ENCODE measurements around the gene LRMDA. TPM values are rescaled to one million over a fixed set of nuclear protein-coding genes. Genes with fewer than 3 reads are reported as not detected.

Gene LRMDA
- total RNA-seq, 3 donors from 2014 or later (not counting 1 experiment from before 2014, with no cell fraction given) = 1.4 to 2.4 (median 2.1) TPM

DNA sequence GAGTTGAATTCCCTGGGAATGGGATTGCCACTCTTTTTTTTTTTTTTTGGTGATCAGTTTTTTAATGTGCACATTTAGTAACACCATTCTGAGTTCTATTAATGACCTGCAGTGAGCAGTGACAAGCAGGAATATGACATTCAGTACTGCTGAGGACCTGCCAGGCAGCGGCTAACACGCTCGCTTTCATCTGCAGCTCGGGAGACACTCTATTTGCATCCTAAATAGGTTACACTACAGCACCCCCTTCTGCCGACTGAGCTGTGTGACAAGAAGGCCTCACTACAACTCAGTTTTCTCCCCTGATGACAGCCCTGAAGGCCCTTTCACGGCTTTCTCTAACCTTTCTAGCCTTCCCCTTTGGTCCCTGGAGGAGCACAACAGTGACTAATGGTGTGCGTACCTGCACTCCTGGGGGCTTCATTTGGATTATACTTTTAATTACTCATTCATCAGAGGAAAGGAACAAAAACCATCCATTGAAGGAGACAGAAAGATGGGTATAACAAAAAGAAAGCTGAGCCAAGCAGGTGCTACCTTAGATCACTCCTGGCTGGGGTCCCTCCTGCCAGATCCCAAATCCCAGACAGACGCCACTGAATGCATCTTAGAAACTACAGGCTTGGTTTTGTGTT, 872.4 kb downstream of the LRMDA start:
- ATAC-seq (no peak), DNase-seq (peak in 1 of 2 donors; percentile 28)
- Histone ChIP-seq H3K4me1 (ENCODE audit: control insufficient read depth, insufficient read depth, low read length) (no peaks in the 10 kb centered on the region), H3K27ac (ENCODE audit: low read length) (no peak overlapping the region), H3K27me3 (ENCODE audit: control insufficient read depth, insufficient read depth, low read length) (no peaks in the 10 kb centered on the region), H3K4me3 (ENCODE audit: low read length) (no peak overlapping the region), H3K36me3 (ENCODE audit: control insufficient read depth, insufficient read depth, low read length) (no peaks in the 10 kb centered on the region), H3K9me3 (ENCODE audit: control insufficient read depth, insufficient read depth, low read length) (no peaks in the 10 kb centered on the region)
- Mint-ChIP-seq H3K9me3 (no peaks in the 10 kb centered on the region), H3K27me3 (ENCODE audit: low read depth in 2 of 2) (peaks cover 7 to 10% of the 10 kb centered on the region in 2 donors), H3K4me1 (no peaks in the 10 kb centered on the region), H3K4me3 (no peak overlapping the region), H3K27ac (no peak overlapping the region), H3K36me3 (no peaks in the 10 kb centered on the region)
- TF ChIP-seq CTCF (IDR thresholded peaks at IDR 0.05) = no peak
- 33% methylated on average over 8 of the region's 8 CpGs for WGBS (ENCODE audit: insufficient coverage)
- intact Hi-C loops (cut with micrococcal nuclease) = no loop called here

DNA sequence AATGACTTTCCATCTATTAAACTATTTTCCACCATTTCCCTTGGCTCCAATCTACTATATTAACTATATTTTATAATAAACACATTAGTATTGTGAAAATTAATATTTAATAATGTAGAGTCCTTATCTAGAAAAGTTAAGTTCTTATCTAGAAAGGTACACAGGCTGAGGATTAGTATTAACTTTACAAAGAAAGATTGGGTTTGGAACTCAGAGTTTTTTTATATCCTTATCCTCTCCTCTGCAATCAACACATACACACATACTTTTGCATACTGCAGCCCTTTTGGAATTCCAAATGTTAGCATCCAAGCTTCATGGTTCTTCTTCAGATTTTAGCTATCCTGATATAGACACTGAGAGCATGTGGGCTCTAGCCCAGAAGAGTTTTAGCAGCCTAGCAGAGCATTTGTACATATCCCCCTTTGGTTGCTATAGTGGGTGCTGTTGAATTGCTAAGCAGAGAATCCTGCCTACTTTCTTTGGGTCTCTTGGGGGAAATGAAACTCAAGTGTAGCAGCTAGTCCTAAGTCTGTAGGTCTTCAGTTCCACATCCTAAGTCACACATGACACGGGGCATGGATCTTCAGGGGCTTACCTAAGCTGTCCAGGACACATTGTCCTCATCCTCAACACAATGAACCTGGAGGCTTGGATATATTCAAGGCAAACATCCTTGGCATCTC, 874.6 kb downstream of the LRMDA start:
- intact Hi-C loops (cut with micrococcal nuclease) = no loop called here
- Histone ChIP-seq H3K27me3 (ENCODE audit: control insufficient read depth, insufficient read depth, low read length) (no peaks in the 10 kb centered on the region), H3K27ac (ENCODE audit: low read length) (no peak overlapping the region), H3K4me1 (ENCODE audit: control insufficient read depth, insufficient read depth, low read length) (no peaks in the 10 kb centered on the region), H3K36me3 (ENCODE audit: control insufficient read depth, insufficient read depth, low read length) (no peaks in the 10 kb centered on the region), H3K9me3 (ENCODE audit: control insufficient read depth, insufficient read depth, low read length) (no peaks in the 10 kb centered on the region), H3K4me3 (ENCODE audit: low read length) (no peak overlapping the region)
- no peak overlapping the region for H3K27ac Mint-ChIP-seq
- DNase-seq (no peak), ATAC-seq (no peak)
- H3K4me1 Mint-ChIP-seq = no peaks in the 10 kb centered on the region
- H3K27me3 Mint-ChIP-seq (ENCODE audit: low read depth in 2 of 2) = peaks cover 3 to 10% of the 10 kb centered on the region in 2 donors
- H3K36me3 Mint-ChIP-seq = no peaks in the 10 kb centered on the region
- no peaks in the 10 kb centered on the region for H3K9me3 Mint-ChIP-seq
- 21% methylated on average over 1 of the region's 1 CpG for whole genome bisulfite sequencing (ENCODE audit: insufficient coverage)
- no peak for TF ChIP-seq CTCF (IDR thresholded peaks at IDR 0.05)
- no peak overlapping the region for H3K4me3 Mint-ChIP-seq

DNA sequence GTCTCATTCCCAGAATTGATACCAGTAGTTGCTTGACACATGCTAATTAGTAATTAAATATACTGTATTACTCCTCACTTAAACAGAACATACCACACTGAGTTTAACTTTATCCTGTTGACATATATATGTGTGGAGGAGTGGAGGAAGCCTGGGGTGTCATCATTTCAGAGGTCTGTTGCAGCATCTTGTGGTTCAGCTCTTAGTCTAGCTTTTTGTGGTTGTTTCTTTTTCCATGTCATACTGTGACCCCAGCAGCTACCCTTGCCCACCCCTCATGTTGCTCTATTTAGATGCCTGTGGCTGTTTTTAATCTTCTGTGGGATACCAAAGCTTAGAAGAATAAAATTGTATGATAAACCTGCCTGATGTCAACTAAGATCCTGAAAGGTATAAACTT, 875.4 kb downstream of the LRMDA start:
- Histone ChIP-seq H3K27ac (ENCODE audit: low read length) (no peak overlapping the region), H3K4me1 (ENCODE audit: control insufficient read depth, insufficient read depth, low read length) (no peaks in the 10 kb centered on the region), H3K9me3 (ENCODE audit: control insufficient read depth, insufficient read depth, low read length) (no peaks in the 10 kb centered on the region), H3K4me3 (ENCODE audit: low read length) (no peak overlapping the region), H3K27me3 (ENCODE audit: control insufficient read depth, insufficient read depth, low read length) (no peaks in the 10 kb centered on the region), H3K36me3 (ENCODE audit: control insufficient read depth, insufficient read depth, low read length) (no peaks in the 10 kb centered on the region)
- Mint-ChIP-seq H3K36me3 (no peaks in the 10 kb centered on the region), H3K27ac (no peak overlapping the region), H3K9me3 (no peaks in the 10 kb centered on the region), H3K4me3 (no peak overlapping the region), H3K4me1 (no peaks in the 10 kb centered on the region), H3K27me3 (ENCODE audit: low read depth in 2 of 2) (peaks cover 3 to 10% of the 10 kb centered on the region in 2 donors)
- intact Hi-C loops (cut with micrococcal nuclease) = no loop called here
- TF ChIP-seq CTCF (IDR thresholded peaks at IDR 0.05) = no peak
- no peak for DNase-seq
- ATAC-seq = no peak

Data from natural killer cell (primary cell).